GM23248 (cell line): ENCODE data around the gene EIF3K. TPM values are rescaled to one million over a fixed set of nuclear protein-coding genes. Genes with fewer than 3 reads are reported as not detected.
A peak's percentile ranks its signal among the peaks of the same experiment; 100 is the strongest.

Experiments
- DNase-seq: peaks from one replicate; pipeline ENCODE4 v3.0.0-alpha.2; 2015
- H2AFZ ChIP-seq: fragments of 200-600 bp; sonication (generic); 2 replicates; pipeline ENCODE4 v1.6.1; 2016; ENCODE audit warnings: antibody characterized with exemption
- H3F3A ChIP-seq: fragments of 200-600 bp; sonication (generic); 2 replicates; pipeline ENCODE4 v1.6.1; 2016; ENCODE audit warnings: mild to moderate bottlenecking, antibody characterized with exemption, mixed run types; ENCODE audit not compliant: insufficient read depth
- H3K27ac ChIP-seq: fragments of 200-600 bp; sonication (generic); 2 replicates; pipeline ENCODE4 v1.5.1; 2016; ENCODE audit warnings: mild to moderate bottlenecking
- H3K27me3 ChIP-seq: fragments of 200-600 bp; sonication (generic); replicated peaks from 2 replicates; pipeline ENCODE4 v1.6.1; 2016; ENCODE audit warnings: mild to moderate bottlenecking; ENCODE audit not compliant: insufficient read depth
- H3K36me3 ChIP-seq: fragments of 200-600 bp; sonication (generic); 2 replicates; pipeline ENCODE4 v1.6.1; 2016; ENCODE audit warnings: low read depth, mild to moderate bottlenecking
- H3K4me1 ChIP-seq: fragments of 200-600 bp; sonication (generic); 2 replicates; pipeline ENCODE4 v1.6.1; 2016; ENCODE audit warnings: mild to moderate bottlenecking; ENCODE audit not compliant: insufficient read depth
- H3K4me2 ChIP-seq: fragments of 200-600 bp; sonication (generic); one replicate; pipeline ENCODE4 v1.6.1; 2016; ENCODE audit warnings: mild to moderate bottlenecking; ENCODE audit not compliant: unreplicated experiment
- H3K4me3 ChIP-seq: fragments of 200-600 bp; sonication (generic); 2 replicates; pipeline ENCODE4 v1.5.1; 2016; ENCODE audit warnings: mild to moderate bottlenecking
- H3K79me2 ChIP-seq: fragments of 200-600 bp; sonication (generic); 2 replicates; pipeline ENCODE4 v1.6.1; 2016; ENCODE audit warnings: mild to moderate bottlenecking; ENCODE audit not compliant: insufficient read depth
- H3K9ac ChIP-seq: fragments of 200-600 bp; sonication (generic); 2 replicates; pipeline ENCODE4 v1.6.1; 2016; ENCODE audit warnings: mild to moderate bottlenecking
- H3K9me2 ChIP-seq: fragments of 200-600 bp; sonication (generic); 2 replicates; pipeline ENCODE4 v1.6.1; 2016; ENCODE audit warnings: mixed run types, mild to moderate bottlenecking, moderate library complexity; ENCODE audit not compliant: insufficient read depth
- H3K9me3 ChIP-seq: fragments of 200-600 bp; sonication (generic); one replicate; pipeline ENCODE4 v1.6.1; 2017; ENCODE audit warnings: low read depth
- H4K20me1 ChIP-seq: fragments of 200-600 bp; sonication (generic); 2 replicates; pipeline ENCODE4 v1.6.0; 2016; ENCODE audit not compliant: insufficient read depth
- EZH2 ChIP-seq: fragments of 200-600 bp; sonication (generic); IDR thresholded peaks from 2 replicates; pipeline ENCODE4 v1.6.1; 2018; ENCODE audit warnings: antibody characterized with exemption, mild to moderate bottlenecking; ENCODE audit not compliant: insufficient read depth, poor library complexity, severe bottlenecking
- EZH2phosphoT487 ChIP-seq: fragments of 200-600 bp; sonication (generic); IDR thresholded peaks from 2 replicates; pipeline ENCODE4 v1.6.1; 2018; ENCODE audit warnings: antibody characterized with exemption, moderate library complexity, mild to moderate bottlenecking, low read depth; ENCODE audit not compliant: insufficient read depth
- WGBS, 2 experiments: methylation state at CpG; one replicate each; pipeline ENCODE4 v1.1.6; 2015 to 2017; ENCODE audit warnings: low lambda C conversion rate in 2 of 2, low coverage in 1 of 2; ENCODE audit errors: missing lambda C conversion rate in 2 of 2; 5-methylcytosine and 5-hydroxymethylcytosine counted together
- in situ Hi-C: fragments of 300-500 bp; cut with MboI; formaldehyde crosslinking; loops from 2 replicates; pipeline ENCODE4 v1.15.0; 2020
- polyA plus RNA-seq: library from polyadenylated mRNA; unstranded; fragments of >200 nt; fragmentation: Nextera tagmentation; extraction: Ambion mirVana; gene quantifications from 2 replicates; pipeline ENCODE4 v1.2.1, GENCODE V29; 2016
- total RNA-seq: library from RNA; depleted of rRNA; stranded (reverse); fragments of >200 nt; shearing (Covaris generic); gene quantifications from 2 replicates; pipeline ENCODE4 v1.2.3, GENCODE V29; 2014

The EIF3K gene
- total and polyA plus RNA-seq, 2 experiments from 2014 or later, result 143 to 295 TPM

DNA sequence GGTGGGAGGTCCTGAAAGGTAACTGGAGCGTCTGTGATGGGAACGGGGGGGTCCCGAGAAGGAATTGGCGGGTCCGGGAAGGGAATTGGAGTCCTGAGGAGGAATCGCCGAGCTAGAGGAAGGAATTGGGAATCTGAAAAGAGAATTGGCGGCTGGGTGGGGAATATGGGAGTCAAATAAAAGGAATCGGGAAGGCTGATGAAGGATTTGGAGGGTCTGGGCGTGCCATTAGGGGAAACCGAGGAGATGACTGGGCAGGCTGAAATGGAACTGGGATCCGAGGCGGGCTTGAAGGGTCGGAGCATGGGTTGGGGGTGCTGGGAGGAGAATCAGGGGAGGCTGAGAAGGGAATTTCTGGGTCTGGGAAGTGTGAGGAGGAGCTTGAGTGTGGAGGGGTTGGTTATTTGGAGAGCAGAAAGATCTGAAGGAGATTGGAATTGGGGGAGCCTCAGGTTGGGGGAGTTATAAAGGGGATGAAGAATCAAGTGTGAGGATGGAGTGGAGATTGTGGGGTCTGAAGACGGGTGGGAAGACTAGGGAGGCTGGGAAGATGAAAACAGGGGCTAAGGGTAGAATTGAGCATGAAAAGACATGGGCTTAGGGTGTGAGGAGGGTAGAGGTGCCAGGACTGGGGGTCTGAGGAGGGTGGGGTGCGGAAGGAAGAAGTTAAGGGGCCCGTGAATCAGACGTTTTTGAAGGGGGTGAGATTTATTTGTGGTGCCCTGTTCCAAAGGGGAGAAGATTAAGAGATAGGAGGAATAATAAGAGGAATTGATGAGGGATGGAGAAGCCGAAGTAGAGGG is 29.2 kb downstream of the EIF3K start:
- Histone ChIP-seq H3K9ac (peak overlapping the region; percentile 98), H3K27ac (peak overlapping the region; percentile 97), H3F3A (peaks cover 46% of the 10 kb centered on the region), H3K4me1 (peaks cover 31% of the 10 kb centered on the region), H3K79me2 (peaks cover 56% of the 10 kb centered on the region), H3K4me3 (peak overlapping the region; percentile 99), H3K9me3 (no peaks in the 10 kb centered on the region), H3K27me3 (no peaks in the 10 kb centered on the region), H3K36me3 (no peaks in the 10 kb centered on the region), H3K4me2 (peak overlapping the region; percentile 84), H4K20me1 (no peaks in the 10 kb centered on the region), H2AFZ (no peak overlapping the region), H3K9me2 (no peaks in the 10 kb centered on the region)
- WGBS, 2 experiments, result 1% methylated on average over 15 to 19 of the region's 19 CpGs
- DNase-seq, result peak; percentile 34
- in situ Hi-C loops, result no loop called here
- TF ChIP-seq EZH2phosphoT487, result no peak
- TF ChIP-seq EZH2, result no peak

DNA sequence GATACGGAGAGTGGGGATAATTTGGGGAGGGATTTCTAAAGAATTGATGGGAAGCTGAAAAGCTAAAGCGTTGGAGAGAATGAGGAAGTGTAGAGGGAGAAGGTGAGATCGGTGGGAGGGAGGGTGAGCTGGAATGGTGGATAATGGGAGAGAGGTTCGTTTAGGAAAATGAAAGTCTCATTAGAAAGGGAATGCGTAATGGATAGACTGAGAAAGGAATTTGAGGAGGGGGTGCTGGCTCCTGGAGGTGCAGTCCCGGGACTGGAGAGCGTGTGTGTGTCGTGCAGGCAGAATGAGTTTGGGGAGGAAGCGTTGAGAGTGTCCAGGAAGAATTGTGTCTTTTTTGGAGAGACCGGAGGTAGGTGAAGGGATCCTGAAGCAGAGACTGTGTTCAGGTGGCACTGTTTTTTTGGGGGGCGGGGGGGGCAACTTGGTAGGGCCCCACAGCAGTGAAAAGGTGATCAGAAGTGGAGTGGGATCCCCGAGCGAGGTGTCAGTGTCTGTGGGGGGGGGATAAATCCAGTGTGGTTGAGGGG is 29.8 kb downstream of the EIF3K start:
- H3F3A ChIP-seq, result peaks cover 53% of the 10 kb centered on the region
- peak overlapping the region; percentile 99 for H3K4me3 ChIP-seq

GRCh38 chr19:38649305-38650171 is 30.6 kb downstream of the EIF3K start:
- Histone ChIP-seq H3K4me2 (peak overlapping the region; percentile 84), H2AFZ (no peak overlapping the region), H3K4me1 (peaks cover 43% of the 10 kb centered on the region), H3K9me2 (no peaks in the 10 kb centered on the region), H3K9me3 (no peaks in the 10 kb centered on the region), H3F3A (peaks cover 60% of the 10 kb centered on the region), H3K9ac (peak overlapping the region; percentile 98), H3K36me3 (no peaks in the 10 kb centered on the region), H4K20me1 (no peaks in the 10 kb centered on the region), H3K79me2 (peaks cover 70% of the 10 kb centered on the region), H3K4me3 (peak overlapping the region; percentile 99), H3K27ac (peak overlapping the region; percentile 97), H3K27me3 (no peaks in the 10 kb centered on the region)
- WGBS, 2 experiments, result 5 to 6% methylated on average over 15 of the region's 15 CpGs
- in situ Hi-C loops, result no loop called here
- TF ChIP-seq EZH2 (no peak), EZH2phosphoT487 (no peak)
- DNase-seq, result peak; percentile 49

More for the DNA sequence above, 29.8 kb downstream of the EIF3K start:
- Histone ChIP-seq H3K9ac (peak overlapping the region; percentile 98), H2AFZ (no peak overlapping the region), H3K4me1 (peaks cover 38% of the 10 kb centered on the region), H3K9me2 (no peaks in the 10 kb centered on the region), H4K20me1 (no peaks in the 10 kb centered on the region), H3K9me3 (no peaks in the 10 kb centered on the region), H3K36me3 (no peaks in the 10 kb centered on the region), H3K79me2 (peaks cover 63% of the 10 kb centered on the region), H3K27ac (peak overlapping the region; percentile 97), H3K4me2 (peak overlapping the region; percentile 84), H3K27me3 (no peaks in the 10 kb centered on the region)
- peak; percentile 17 for DNase-seq
- in situ Hi-C loops, result no loop called here
- WGBS, 2 experiments, result 2 to 3% methylated on average over 10 to 13 of the region's 13 CpGs
- no peak for TF ChIP-seq EZH2
- no peak for TF ChIP-seq EZH2phosphoT487

- WGBS, 2 experiments, result 21% methylated on average over 8 of the region's 8 CpGs
Measured at GRCh38 chr19:38650172-38650775, 31.3 kb downstream of the EIF3K start.

More at GRCh38 chr19:38650172-38650775, 31.3 kb downstream of the EIF3K start:
- H3K36me3 ChIP-seq, result no peaks in the 10 kb centered on the region
- DNase-seq, result peak; percentile 56
- TF ChIP-seq EZH2phosphoT487 (no peak), EZH2 (no peak)
- in situ Hi-C loops, result no loop called here
- H3K4me2 ChIP-seq, result peak overlapping the region; percentile 84
- peaks cover 67% of the 10 kb centered on the region for H3F3A ChIP-seq
- H3K4me1 ChIP-seq, result peaks cover 51% of the 10 kb centered on the region
- H3K9ac ChIP-seq, result peak overlapping the region; percentile 98
- H2AFZ ChIP-seq, result no peak overlapping the region
- no peaks in the 10 kb centered on the region for H4K20me1 ChIP-seq
- peak overlapping the region; percentile 97 for H3K27ac ChIP-seq
- no peaks in the 10 kb centered on the region for H3K9me2 ChIP-seq
- no peaks in the 10 kb centered on the region for H3K9me3 ChIP-seq
- H3K4me3 ChIP-seq, result peak overlapping the region; percentile 99
- peaks cover 78% of the 10 kb centered on the region for H3K79me2 ChIP-seq
- no peaks in the 10 kb centered on the region for H3K27me3 ChIP-seq
